ENCODE measurements around the gene CA14. TPM values are rescaled to one million over a fixed set of nuclear protein-coding genes. Genes with fewer than 3 reads are reported as not detected.
A peak's percentile ranks its signal among the peaks of the same experiment; 100 is the strongest.

CA14 gene
- total RNA-seq, 2 experiments from 2014 or later: not detected

DNA sequence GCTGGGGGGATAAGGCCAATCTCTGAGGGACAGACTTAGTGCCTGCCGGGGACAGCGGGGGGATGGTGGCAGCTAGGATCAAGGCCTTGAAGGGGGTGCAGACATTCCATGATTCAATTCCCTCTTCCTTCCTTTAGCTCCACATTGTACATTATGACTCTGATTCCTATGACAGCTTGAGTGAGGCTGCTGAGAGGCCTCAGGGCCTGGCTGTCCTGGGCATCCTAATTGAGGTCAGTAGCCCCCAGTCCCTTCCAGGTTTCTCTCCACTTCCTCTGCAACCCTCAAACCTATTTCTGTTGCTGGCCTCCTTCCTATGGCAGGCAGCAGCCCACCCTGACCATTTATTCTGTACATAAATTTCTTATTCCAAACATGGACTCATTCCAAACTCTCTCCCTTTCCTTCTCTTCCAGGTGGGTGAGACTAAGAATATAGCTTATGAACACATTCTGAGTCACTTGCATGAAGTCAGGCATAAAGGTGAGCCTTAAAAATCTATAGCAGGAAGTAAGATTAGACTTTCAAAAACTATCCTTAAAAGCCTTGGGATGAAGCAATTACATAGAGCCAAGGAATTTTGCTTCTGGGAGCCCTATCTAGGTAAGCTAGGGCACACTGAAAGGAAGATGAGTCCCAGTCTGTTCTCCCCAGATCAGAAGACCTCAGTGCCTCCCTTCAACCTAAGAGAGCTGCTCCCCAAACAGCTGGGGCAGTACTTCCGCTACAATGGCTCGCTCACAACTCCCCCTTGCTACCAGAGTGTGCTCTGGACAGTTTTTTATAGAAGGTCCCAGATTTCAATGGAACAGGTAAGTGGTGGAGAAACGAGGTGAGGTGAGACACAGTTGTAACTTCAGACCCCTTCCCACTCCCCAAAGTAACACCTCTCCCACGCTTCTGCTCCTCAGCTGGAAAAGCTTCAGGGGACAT, 5.1 kb downstream of the CA14 start:
- Mint-ChIP-seq H3K9me3 (ENCODE audit: insufficient read depth) (no peaks in the 10 kb centered on the region), H3K36me3 (ENCODE audit: low read depth) (peaks cover 33% of the 10 kb centered on the region), H3K4me1 (ENCODE audit: low read depth) (peaks cover 25% of the 10 kb centered on the region), H3K27ac (peak overlapping the region; percentile 13), H3K4me3 (no peak overlapping the region), H3K27me3 (ENCODE audit: low read depth) (peaks cover 27% of the 10 kb centered on the region)
- ATAC-seq (no peak), DNase-seq (no peak)
- ChIA-PET CTCF (interaction anchor here (1.3 to 2.4 kb wide), 2 partner anchors 19 to 270 kb away, joined by 3 to 9 read pairs; no protein-coding TSS in a partner anchor), POLR2A (interaction anchor here (0.6 to 1.6 kb wide), 3 partner anchors 10 to 250 kb away, joined by 3 to 4 read pairs (median 4); partner anchors contain the start of gene C1orf54)

DNA sequence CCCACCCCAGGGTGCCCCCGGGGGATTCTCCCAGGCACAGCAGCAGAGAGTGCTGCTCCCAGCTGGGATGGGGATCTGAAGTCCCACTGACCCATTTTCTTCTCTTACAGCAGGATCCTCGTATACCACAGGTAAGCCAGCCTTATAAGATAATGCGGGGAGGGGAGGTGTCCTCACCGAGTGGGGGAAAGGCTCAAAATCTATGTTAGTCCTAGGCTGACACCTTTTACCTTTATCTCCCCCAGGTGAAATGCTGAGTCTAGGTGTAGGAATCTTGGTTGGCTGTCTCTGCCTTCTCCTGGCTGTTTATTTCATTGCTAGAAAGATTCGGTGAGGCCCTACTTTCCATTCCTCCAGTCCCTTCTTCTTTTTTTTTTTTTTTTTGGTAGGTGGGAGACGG, 6.0 kb downstream of the CA14 start:
- peaks cover 20% of the 10 kb centered on the region for H3K27me3 Mint-ChIP-seq (ENCODE audit: low read depth)
- H3K9me3 Mint-ChIP-seq (ENCODE audit: insufficient read depth): no peaks in the 10 kb centered on the region
- H3K4me1 Mint-ChIP-seq (ENCODE audit: low read depth): peaks cover 29% of the 10 kb centered on the region
- no peak overlapping the region for H3K27ac Mint-ChIP-seq
- ChIA-PET POLR2A (interaction anchor here (1.0 to 1.6 kb wide), 2 partner anchors 9 to 27 kb away, joined by 3 to 4 read pairs; partner anchors contain the start of gene C1orf54), CTCF (interaction anchor here (2.4 kb wide), 1 partner anchor 18 kb away, joined by 9 read pairs; no protein-coding TSS in a partner anchor)
- H3K36me3 Mint-ChIP-seq (ENCODE audit: low read depth): peaks cover 39% of the 10 kb centered on the region
- ATAC-seq: no peak
- no peak for DNase-seq
- H3K4me3 Mint-ChIP-seq: no peak overlapping the region

DNA sequence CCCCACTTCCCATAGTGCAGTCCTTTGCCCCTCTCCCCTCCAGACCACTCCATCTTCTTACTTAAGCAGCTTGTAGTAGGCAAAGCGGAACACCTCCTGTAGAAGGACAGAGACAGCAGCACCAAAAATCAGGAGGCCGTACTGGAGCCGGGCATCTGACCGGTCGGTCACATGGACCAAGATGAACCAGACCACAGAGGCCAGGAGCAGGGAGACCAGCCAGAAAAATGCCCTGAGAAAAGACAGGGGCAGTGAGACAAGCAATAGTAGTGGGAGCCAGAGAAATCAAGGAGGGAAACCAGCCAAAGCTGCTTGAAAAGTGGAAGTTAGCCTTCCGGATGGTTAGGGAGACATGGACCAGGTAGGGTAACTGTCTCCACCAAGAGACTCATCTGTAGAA, 10.3 kb downstream of the CA14 start:
- Mint-ChIP-seq H3K9me3 (ENCODE audit: insufficient read depth) (no peaks in the 10 kb centered on the region), H3K4me1 (ENCODE audit: low read depth) (peaks cover 41% of the 10 kb centered on the region), H3K4me3 (peak overlapping the region; percentile 99), H3K27ac (peak overlapping the region; percentile 98), H3K36me3 (ENCODE audit: low read depth) (peaks cover 43% of the 10 kb centered on the region), H3K27me3 (ENCODE audit: low read depth) (no peaks in the 10 kb centered on the region)
- CTCF ChIA-PET: interaction anchor here (4.2 kb wide), 1 partner anchor 12 kb away, joined by 28 read pairs; the partner anchor contains the start of gene CA14
- POLR2A ChIA-PET: no interaction called here
- ATAC-seq: no peak
- no peak for DNase-seq

GRCh38 chr1:150268340-150268704, 10.7 kb downstream of the CA14 start:
- H3K4me3 Mint-ChIP-seq: peak overlapping the region; percentile 99
- H3K27ac Mint-ChIP-seq: peak overlapping the region; percentile 98
- no peaks in the 10 kb centered on the region for H3K27me3 Mint-ChIP-seq (ENCODE audit: low read depth)
- ATAC-seq: peak; percentile 64
- DNase-seq: peak; percentile 58
- no peaks in the 10 kb centered on the region for H3K9me3 Mint-ChIP-seq (ENCODE audit: insufficient read depth)
- peaks cover 40% of the 10 kb centered on the region for H3K4me1 Mint-ChIP-seq (ENCODE audit: low read depth)
- CTCF ChIA-PET: interaction anchor here (1.5 to 4.2 kb wide), 3 partner anchors 10 to 13 kb away, joined by 5 to 28 read pairs (median 14); partner anchors contain the start of gene CA14
- H3K36me3 Mint-ChIP-seq (ENCODE audit: low read depth): peaks cover 43% of the 10 kb centered on the region
- POLR2A ChIA-PET: interaction anchor here (1.2 to 2.2 kb wide), 6 partner anchors 10 to 382 kb away, joined by 4 to 8 read pairs (median 7); partner anchors contain the start of genes CIART and ENSA

- peak; percentile 97 for DNase-seq
- H3K9me3 Mint-ChIP-seq (ENCODE audit: insufficient read depth): no peaks in the 10 kb centered on the region
- H3K4me1 Mint-ChIP-seq (ENCODE audit: low read depth): peaks cover 40% of the 10 kb centered on the region
- peak within 1 kb of the TSS; percentile 98 for H3K27ac Mint-ChIP-seq
- H3K36me3 Mint-ChIP-seq (ENCODE audit: low read depth): peaks cover 43% of the 10 kb centered on the region
- POLR2A ChIA-PET: interaction anchor here (0.6 to 2.2 kb wide), 12 partner anchors 10 to 737 kb away, joined by 3 to 8 read pairs (median 4); partner anchors contain the start of genes ANP32E, CIART, ENSA and RPRD2
- ATAC-seq: peak; percentile 96
- H3K27me3 Mint-ChIP-seq (ENCODE audit: low read depth): no peaks in the 10 kb centered on the region
- CTCF ChIA-PET: interaction anchor here (0.6 to 4.2 kb wide), 6 partner anchors 9 to 360 kb away, joined by 3 to 28 read pairs (median 4); partner anchors contain the start of genes CA14 and ENSA
- peak within 1 kb of the TSS; percentile 99 for H3K4me3 Mint-ChIP-seq
Measured at GRCh38 chr1:150268705-150269403, 11.3 kb downstream of the CA14 start, which contains the start of gene APH1A. TSS of gene APH1A (minus strand) at chr1:150269016. CDS start at chr1:150268810, 206 bp downstream.

- H3K4me1 Mint-ChIP-seq (ENCODE audit: low read depth): peaks cover 40% of the 10 kb centered on the region
- H3K4me3 Mint-ChIP-seq: peak overlapping the region; percentile 99
- no peaks in the 10 kb centered on the region for H3K9me3 Mint-ChIP-seq (ENCODE audit: insufficient read depth)
- ChIA-PET CTCF (interaction anchor here (0.6 to 4.2 kb wide), 6 partner anchors 9 to 360 kb away, joined by 3 to 28 read pairs (median 4); partner anchors contain the start of genes CA14 and ENSA), POLR2A (interaction anchor here (0.6 to 2.2 kb wide), 12 partner anchors 9 to 737 kb away, joined by 3 to 8 read pairs (median 4); partner anchors contain the start of genes ANP32E, CIART, ENSA and RPRD2)
- peaks cover 42% of the 10 kb centered on the region for H3K36me3 Mint-ChIP-seq (ENCODE audit: low read depth)
- DNase-seq (no peak), ATAC-seq (no peak)
- H3K27me3 Mint-ChIP-seq (ENCODE audit: low read depth): no peaks in the 10 kb centered on the region
- H3K27ac Mint-ChIP-seq: peak overlapping the region; percentile 98
Measured at GRCh38 chr1:150269451-150269850, 11.9 kb downstream of the CA14 start.

DNA sequence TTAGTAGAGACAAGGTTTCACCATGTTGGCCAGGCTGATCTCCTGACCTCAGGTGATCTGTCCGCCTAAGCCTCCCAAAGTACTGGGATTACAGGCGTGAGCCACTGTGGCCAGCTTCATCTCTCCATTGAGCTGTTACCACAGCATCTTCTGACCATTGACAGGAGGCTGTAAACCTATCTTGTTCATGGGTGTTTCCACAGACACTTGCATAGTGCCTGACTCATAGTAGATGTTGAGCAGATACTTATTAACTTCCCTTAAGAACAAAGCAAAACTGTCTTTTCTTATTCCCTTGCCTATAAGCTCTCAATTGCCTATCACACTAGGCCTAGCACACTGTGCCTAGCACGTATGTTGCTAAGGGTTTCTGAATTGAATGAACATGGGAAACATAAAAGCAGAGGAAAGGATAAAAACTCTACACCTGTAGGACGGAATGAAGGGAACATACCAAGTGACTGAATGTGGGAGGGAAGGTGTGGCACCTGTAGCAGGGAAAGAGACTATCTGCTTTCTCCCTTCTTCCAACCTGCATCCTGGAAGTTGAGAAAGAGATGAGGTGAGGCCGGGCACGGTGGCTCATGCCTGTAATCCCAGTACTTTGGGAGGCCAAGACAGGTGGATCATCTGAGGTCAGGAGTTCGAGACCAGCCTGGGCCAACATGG, 13.9 kb downstream of the CA14 start:
- Mint-ChIP-seq H3K36me3 (ENCODE audit: low read depth) (peaks cover 23% of the 10 kb centered on the region), H3K4me3 (no peak overlapping the region), H3K9me3 (ENCODE audit: insufficient read depth) (no peaks in the 10 kb centered on the region), H3K27me3 (ENCODE audit: low read depth) (no peaks in the 10 kb centered on the region), H3K27ac (no peak overlapping the region), H3K4me1 (ENCODE audit: low read depth) (peaks cover 30% of the 10 kb centered on the region)
- ATAC-seq: no peak
- no peak for DNase-seq
- ChIA-PET CTCF (interaction anchor here (0.9 to 4.2 kb wide), 4 partner anchors 10 to 15 kb away, joined by 4 to 34 read pairs (median 21); partner anchors contain the start of gene CA14), POLR2A (interaction anchor here (1.2 to 1.3 kb wide), 2 partner anchors 37 to 344 kb away, joined by 3 read pairs; partner anchors contain the start of gene SF3B4)

DNA sequence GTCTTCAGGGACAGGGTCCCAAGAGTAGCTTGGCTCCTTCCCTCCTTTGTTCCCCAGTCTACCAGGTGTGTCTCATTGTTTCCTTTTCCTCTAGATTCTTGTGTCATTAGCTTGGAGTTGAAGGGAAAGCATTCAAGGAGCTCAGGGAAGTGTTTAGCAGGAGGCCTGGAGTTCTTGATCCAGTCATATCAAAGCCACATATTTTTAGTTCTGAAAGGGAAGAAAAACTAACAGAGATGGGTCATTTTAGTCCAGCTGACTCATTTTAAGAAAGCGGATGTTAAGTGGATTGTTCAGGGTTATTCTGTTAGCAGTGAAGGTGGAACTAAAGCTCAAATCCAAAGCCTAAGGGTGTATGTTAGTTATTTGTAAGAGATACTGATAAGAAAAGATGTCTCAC, 15.7 kb downstream of the CA14 start:
- CTCF ChIA-PET: interaction anchor here (2.4 kb wide), 1 partner anchor 17 kb away, joined by 34 read pairs; the partner anchor contains the start of gene CA14
- H3K27ac Mint-ChIP-seq: no peak overlapping the region

GRCh38 chr1:150280138-150280707, 22.6 kb downstream of the CA14 start:
- no peak overlapping the region for H3K27ac Mint-ChIP-seq
- DNase-seq (no peak), ATAC-seq (no peak)
- H3K27me3 Mint-ChIP-seq (ENCODE audit: low read depth): peaks cover 11% of the 10 kb centered on the region
- CTCF ChIA-PET: interaction anchor here (1.4 to 6.1 kb wide), 3 partner anchors 18 to 28 kb away, joined by 7 to 92 read pairs (median 9); partner anchors contain the start of gene CA14
- no peak overlapping the region for H3K4me3 Mint-ChIP-seq
- peaks cover 2% of the 10 kb centered on the region for H3K36me3 Mint-ChIP-seq (ENCODE audit: low read depth)
- POLR2A ChIA-PET: no interaction called here
- no peaks in the 10 kb centered on the region for H3K9me3 Mint-ChIP-seq (ENCODE audit: insufficient read depth)
- peaks cover 24% of the 10 kb centered on the region for H3K4me1 Mint-ChIP-seq (ENCODE audit: low read depth)

More for the DNA sequence above, 15.7 kb downstream of the CA14 start:
- H3K9me3 Mint-ChIP-seq (ENCODE audit: insufficient read depth): no peaks in the 10 kb centered on the region
- peaks cover 6% of the 10 kb centered on the region for H3K36me3 Mint-ChIP-seq (ENCODE audit: low read depth)
- H3K27me3 Mint-ChIP-seq (ENCODE audit: low read depth): no peaks in the 10 kb centered on the region
- peaks cover 12% of the 10 kb centered on the region for H3K4me1 Mint-ChIP-seq (ENCODE audit: low read depth)
- POLR2A ChIA-PET: no interaction called here
- no peak for DNase-seq
- ATAC-seq: no peak
- H3K4me3 Mint-ChIP-seq: no peak overlapping the region

GRCh38 chr1:150281221-150281757, 23.7 kb downstream of the CA14 start:
- POLR2A ChIA-PET: interaction anchor here (0.5 to 1.3 kb wide), 5 partner anchors 12 to 282 kb away, joined by 3 to 5 read pairs (median 3); partner anchors contain the start of gene APH1A
- no peaks in the 10 kb centered on the region for H3K9me3 Mint-ChIP-seq (ENCODE audit: insufficient read depth)
- peak; percentile 60 for ATAC-seq
- peak overlapping the region; percentile 71 for H3K4me3 Mint-ChIP-seq
- peaks cover 2% of the 10 kb centered on the region for H3K36me3 Mint-ChIP-seq (ENCODE audit: low read depth)
- peaks cover 24% of the 10 kb centered on the region for H3K4me1 Mint-ChIP-seq (ENCODE audit: low read depth)
- CTCF ChIA-PET: interaction anchor here (0.7 to 6.1 kb wide), 9 partner anchors 9 to 235 kb away, joined by 3 to 92 read pairs (median 7); partner anchors contain the start of genes APH1A, CA14 and RPRD2
- DNase-seq: peak; percentile 74
- H3K27ac Mint-ChIP-seq: peak overlapping the region; percentile 80
- peaks cover 11% of the 10 kb centered on the region for H3K27me3 Mint-ChIP-seq (ENCODE audit: low read depth)

All from activated CD8-positive, alpha-beta T cell treated with anti-CD3 and anti-CD28 coated beads, Interleukin-2, amount 10 ng/mL, durations not matched to agents 7 days and 5 days (primary cell).